GM23248 (cell line): ENCODE data around the gene MEX3A. TPM values are rescaled to one million over a fixed set of nuclear protein-coding genes. Genes with fewer than 3 reads are reported as not detected.

Experiments used
- DNase-seq: peaks from one replicate; pipeline ENCODE4 v3.0.0-alpha.2; 2015
- H2AFZ ChIP-seq: fragments of 200-600 bp; sonication (generic); 2 replicates; pipeline ENCODE4 v1.6.1; 2016; ENCODE audit warnings: antibody characterized with exemption
- H3F3A ChIP-seq: fragments of 200-600 bp; sonication (generic); 2 replicates; pipeline ENCODE4 v1.6.1; 2016; ENCODE audit warnings: mild to moderate bottlenecking, antibody characterized with exemption, mixed run types; ENCODE audit not compliant: insufficient read depth
- H3K27ac ChIP-seq: fragments of 200-600 bp; sonication (generic); 2 replicates; pipeline ENCODE4 v1.5.1; 2016; ENCODE audit warnings: mild to moderate bottlenecking
- H3K27me3 ChIP-seq: fragments of 200-600 bp; sonication (generic); replicated peaks from 2 replicates; pipeline ENCODE4 v1.6.1; 2016; ENCODE audit warnings: mild to moderate bottlenecking; ENCODE audit not compliant: insufficient read depth
- H3K36me3 ChIP-seq: fragments of 200-600 bp; sonication (generic); 2 replicates; pipeline ENCODE4 v1.6.1; 2016; ENCODE audit warnings: low read depth, mild to moderate bottlenecking
- H3K4me1 ChIP-seq: fragments of 200-600 bp; sonication (generic); 2 replicates; pipeline ENCODE4 v1.6.1; 2016; ENCODE audit warnings: mild to moderate bottlenecking; ENCODE audit not compliant: insufficient read depth
- H3K4me2 ChIP-seq: fragments of 200-600 bp; sonication (generic); one replicate; pipeline ENCODE4 v1.6.1; 2016; ENCODE audit warnings: mild to moderate bottlenecking; ENCODE audit not compliant: unreplicated experiment
- H3K4me3 ChIP-seq: fragments of 200-600 bp; sonication (generic); 2 replicates; pipeline ENCODE4 v1.5.1; 2016; ENCODE audit warnings: mild to moderate bottlenecking
- H3K79me2 ChIP-seq: fragments of 200-600 bp; sonication (generic); 2 replicates; pipeline ENCODE4 v1.6.1; 2016; ENCODE audit warnings: mild to moderate bottlenecking; ENCODE audit not compliant: insufficient read depth
- H3K9ac ChIP-seq: fragments of 200-600 bp; sonication (generic); 2 replicates; pipeline ENCODE4 v1.6.1; 2016; ENCODE audit warnings: mild to moderate bottlenecking
- H3K9me2 ChIP-seq: fragments of 200-600 bp; sonication (generic); 2 replicates; pipeline ENCODE4 v1.6.1; 2016; ENCODE audit warnings: mixed run types, mild to moderate bottlenecking, moderate library complexity; ENCODE audit not compliant: insufficient read depth
- H3K9me3 ChIP-seq: fragments of 200-600 bp; sonication (generic); one replicate; pipeline ENCODE4 v1.6.1; 2017; ENCODE audit warnings: low read depth
- H4K20me1 ChIP-seq: fragments of 200-600 bp; sonication (generic); 2 replicates; pipeline ENCODE4 v1.6.0; 2016; ENCODE audit not compliant: insufficient read depth
- EZH2 ChIP-seq: fragments of 200-600 bp; sonication (generic); IDR thresholded peaks from 2 replicates; pipeline ENCODE4 v1.6.1; 2018; ENCODE audit warnings: antibody characterized with exemption, mild to moderate bottlenecking; ENCODE audit not compliant: insufficient read depth, poor library complexity, severe bottlenecking
- EZH2phosphoT487 ChIP-seq: fragments of 200-600 bp; sonication (generic); IDR thresholded peaks from 2 replicates; pipeline ENCODE4 v1.6.1; 2018; ENCODE audit warnings: antibody characterized with exemption, moderate library complexity, mild to moderate bottlenecking, low read depth; ENCODE audit not compliant: insufficient read depth
- WGBS, 2 experiments: methylation state at CpG; one replicate each; pipeline ENCODE4 v1.1.6; 2015 to 2017; ENCODE audit warnings: low lambda C conversion rate in 2 of 2, low coverage in 1 of 2; ENCODE audit errors: missing lambda C conversion rate in 2 of 2; 5-methylcytosine and 5-hydroxymethylcytosine counted together
- in situ Hi-C: fragments of 300-500 bp; cut with MboI; formaldehyde crosslinking; loops from 2 replicates; pipeline ENCODE4 v1.15.0; 2020
- polyA plus RNA-seq: library from polyadenylated mRNA; unstranded; fragments of >200 nt; fragmentation: Nextera tagmentation; extraction: Ambion mirVana; gene quantifications from 2 replicates; pipeline ENCODE4 v1.2.1, GENCODE V29; 2016
- total RNA-seq: library from RNA; depleted of rRNA; stranded (reverse); fragments of >200 nt; shearing (Covaris generic); gene quantifications from 2 replicates; pipeline ENCODE4 v1.2.3, GENCODE V29; 2014

The MEX3A gene
- total and polyA plus RNA-seq, 2 experiments from 2014 or later: 0.05 to 0.22 TPM

GRCh38 chr1:156081917-156082308, 352 bp downstream of the MEX3A start:
- no peak overlapping the region for H3K27ac ChIP-seq
- H3K9me3 ChIP-seq: no peaks in the 10 kb centered on the region
- H3K9me2 ChIP-seq: no peaks in the 10 kb centered on the region
- peak overlapping the region; percentile 99 for H3K4me2 ChIP-seq
- H3K4me1 ChIP-seq: no peaks in the 10 kb centered on the region
- in situ Hi-C loops: no loop called here
- TF ChIP-seq EZH2phosphoT487 (no peak), EZH2 (no peak)
- DNase-seq: peak; percentile 38
- peak overlapping the region; percentile 78 for H3K9ac ChIP-seq
- peak overlapping the region; percentile 97 for H2AFZ ChIP-seq
- H3K79me2 ChIP-seq: no peaks in the 10 kb centered on the region
- no peaks in the 10 kb centered on the region for H3K36me3 ChIP-seq
- WGBS, 2 experiments: 2 to 7% methylated on average over 3 to 8 of the region's 10 CpGs
- H3K27me3 ChIP-seq: no peaks in the 10 kb centered on the region
- H3K4me3 ChIP-seq: peak overlapping the region; percentile 88
- H3F3A ChIP-seq: no peaks in the 10 kb centered on the region
- H4K20me1 ChIP-seq: no peaks in the 10 kb centered on the region

DNA sequence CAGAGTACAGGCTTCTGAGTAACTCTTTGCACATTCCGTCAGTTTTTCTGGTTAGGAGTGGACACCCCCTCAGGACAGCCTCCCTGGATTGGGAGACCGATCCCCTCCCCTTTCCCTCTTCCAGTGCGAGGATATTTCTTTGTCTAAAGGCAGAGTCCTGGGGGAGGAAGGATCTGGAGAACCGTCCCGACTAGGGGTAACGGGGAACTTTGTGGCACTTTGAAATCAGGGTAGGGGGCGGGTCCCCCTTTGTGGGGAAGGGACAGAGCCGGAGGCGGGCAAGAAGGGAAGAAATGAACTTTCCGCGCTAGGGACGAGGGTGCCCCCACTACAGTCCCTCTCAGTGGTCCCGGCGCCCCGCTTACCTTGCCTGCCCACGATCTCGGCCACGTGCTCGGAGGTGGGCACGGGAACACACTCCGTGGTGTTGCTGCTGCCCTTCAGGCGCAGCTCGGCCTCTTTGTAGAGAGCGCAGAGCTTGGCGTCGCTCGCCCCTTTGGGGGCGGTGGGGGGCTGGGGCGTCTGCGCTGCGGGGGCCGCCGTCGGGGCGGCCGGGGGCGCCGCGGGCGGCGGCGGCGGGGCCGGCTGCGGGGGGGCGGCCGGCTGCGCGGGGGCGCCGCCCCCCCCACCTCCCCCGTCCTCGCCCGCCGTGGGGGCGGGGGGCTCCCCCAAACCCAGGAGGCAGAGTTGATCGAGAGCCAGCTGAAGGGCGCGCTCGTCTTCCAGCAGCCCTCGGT, 917 bp downstream of the MEX3A start:
- H3K9me2 ChIP-seq: no peaks in the 10 kb centered on the region
- in situ Hi-C loops: no loop called here
- no peaks in the 10 kb centered on the region for H3F3A ChIP-seq
- DNase-seq: peak; percentile 40
- no peaks in the 10 kb centered on the region for H3K4me1 ChIP-seq
- H3K4me3 ChIP-seq: peak overlapping the region; percentile 88
- 8 to 13% methylated on average over 26 to 50 of the region's 61 CpGs for WGBS, 2 experiments
- peak overlapping the region; percentile 78 for H3K9ac ChIP-seq
- no peaks in the 10 kb centered on the region for H3K79me2 ChIP-seq
- peak overlapping the region; percentile 99 for H3K4me2 ChIP-seq
- no peaks in the 10 kb centered on the region for H3K9me3 ChIP-seq
- TF ChIP-seq EZH2 (no peak), EZH2phosphoT487 (no peak)
- H4K20me1 ChIP-seq: no peaks in the 10 kb centered on the region
- H2AFZ ChIP-seq: peak overlapping the region; percentile 97
- no peak overlapping the region for H3K27ac ChIP-seq
- no peaks in the 10 kb centered on the region for H3K36me3 ChIP-seq
- no peaks in the 10 kb centered on the region for H3K27me3 ChIP-seq

- no peak overlapping the region for H3K27ac ChIP-seq
These were observed 1.4 kb downstream of the MEX3A start for GRCh38 chr1:156080863-156081179.

GRCh38 chr1:156080241-156080862, 1.9 kb downstream of the MEX3A start:
- Histone ChIP-seq H3K9me3 (no peaks in the 10 kb centered on the region), H3K4me1 (no peaks in the 10 kb centered on the region), H3K27me3 (no peaks in the 10 kb centered on the region), H3K79me2 (no peaks in the 10 kb centered on the region), H3F3A (no peaks in the 10 kb centered on the region), H4K20me1 (no peaks in the 10 kb centered on the region), H3K36me3 (no peaks in the 10 kb centered on the region), H3K4me2 (no peak overlapping the region), H3K27ac (no peak overlapping the region), H2AFZ (no peak overlapping the region), H3K9ac (no peak overlapping the region), H3K9me2 (no peaks in the 10 kb centered on the region), H3K4me3 (no peak overlapping the region)
- no peak for DNase-seq
- WGBS, 2 experiments: 83 to 88% methylated on average over 6 to 8 of the region's 8 CpGs
- TF ChIP-seq EZH2: no peak
- no peak for TF ChIP-seq EZH2phosphoT487
- in situ Hi-C loops: no loop called here

More at GRCh38 chr1:156080863-156081179, 1.4 kb downstream of the MEX3A start:
- no peaks in the 10 kb centered on the region for H3K79me2 ChIP-seq
- in situ Hi-C loops: no loop called here
- H3K27me3 ChIP-seq: no peaks in the 10 kb centered on the region
- no peaks in the 10 kb centered on the region for H4K20me1 ChIP-seq
- H3K9ac ChIP-seq: no peak overlapping the region
- WGBS, 2 experiments: 75 to 79% methylated on average over 4 of the region's 4 CpGs
- no peak for DNase-seq
- TF ChIP-seq EZH2phosphoT487 (no peak), EZH2 (no peak)
- no peaks in the 10 kb centered on the region for H3K9me3 ChIP-seq
- H3K9me2 ChIP-seq: no peaks in the 10 kb centered on the region
- H3F3A ChIP-seq: no peaks in the 10 kb centered on the region
- no peaks in the 10 kb centered on the region for H3K4me1 ChIP-seq
- H3K36me3 ChIP-seq: no peaks in the 10 kb centered on the region
- peak overlapping the region; percentile 61 for H3K4me2 ChIP-seq
- peak overlapping the region; percentile 48; the same call in 1 of the 2 replicates for H3K4me3 ChIP-seq
- no peak overlapping the region for H2AFZ ChIP-seq
